HepG2 (cell line): ENCODE data around the gene SLC16A3. TPM values are rescaled to one million over a fixed set of nuclear protein-coding genes. Genes with fewer than 3 reads are reported as not detected.

Experiments
- CAMTA2 ChIP-seq: sonication (generic); formaldehyde crosslinking; IDR thresholded peaks from 2 replicates; pipeline ENCODE4 v1.4.0; 2020; ENCODE audit warnings: mild to moderate bottlenecking, missing genetic modification reagents, borderline replicate concordance
- DPF2 ChIP-seq: sonication (generic); formaldehyde crosslinking; IDR thresholded peaks from 2 replicates; pipeline ENCODE4 v1.4.0; 2020; ENCODE audit warnings: mild to moderate bottlenecking, low read depth, missing genetic modification reagents, borderline replicate concordance
- GLI4 ChIP-seq: sonication (generic); formaldehyde crosslinking; IDR thresholded peaks from 2 replicates; pipeline ENCODE4 v1.5.1; 2020; ENCODE audit warnings: missing genetic modification reagents, mild to moderate bottlenecking, moderate library complexity, borderline replicate concordance
- HMGXB4 ChIP-seq, 2 experiments: sonication (generic) in 1 of 2; formaldehyde crosslinking in 1 of 2; IDR thresholded peaks; 2 replicates each; pipeline versions ENCODE4 v1.4.0 to v1.6.1; 2018 to 2020; ENCODE audit warnings: missing genetic modification reagents in 2 of 2, borderline replicate concordance in 1 of 2, low read depth in 1 of 2, mild to moderate bottlenecking in 1 of 2, missing biosample characterization in 1 of 2
- HNRNPUL1 ChIP-seq: fragments of 200-400 bp; formaldehyde crosslinking; IDR thresholded peaks from 2 replicates; pipeline ENCODE4 v1.6.1; 2017; ENCODE audit warnings: low read depth, mild to moderate bottlenecking, low read length, moderate library complexity
- KAT8 ChIP-seq: IDR thresholded peaks from 2 replicates; pipeline ENCODE4 v1.6.1; 2016; ENCODE audit warnings: missing genetic modification reagents, missing compliant biosample characterization
- MAFG ChIP-seq: sonication (generic); formaldehyde crosslinking; IDR thresholded peaks from 2 replicates; pipeline ENCODE4 v1.5.1; 2020; ENCODE audit warnings: mild to moderate bottlenecking, missing genetic modification reagents
- PHB2 ChIP-seq: fragments of 450-650 bp; IDR thresholded peaks from 2 replicates; pipeline ENCODE4 v1.6.1; 2018; ENCODE audit not compliant: partially characterized antibody
- RCOR2 ChIP-seq: IDR thresholded peaks from 2 replicates; pipeline ENCODE4 v1.6.1; 2016; ENCODE audit warnings: missing biosample characterization, missing genetic modification reagents
- REXO4 ChIP-seq: sonication (generic); formaldehyde crosslinking; IDR thresholded peaks from 2 replicates; pipeline ENCODE4 v1.8.0; 2022; ENCODE audit warnings: missing genetic modification reagents, mild to moderate bottlenecking, borderline replicate concordance
- STAG1 ChIP-seq: sonication (generic); formaldehyde crosslinking; IDR thresholded peaks from 2 replicates; pipeline ENCODE4 v1.4.0; 2020; ENCODE audit warnings: missing genetic modification reagents
- TCF12 ChIP-seq, 2 experiments: fragments of 450-650 bp in 1 of 2; sonication (generic) in 1 of 2; formaldehyde crosslinking in 1 of 2; IDR thresholded peaks; 2 replicates each; pipeline versions ENCODE4 v1.6.1 to v1.8.0; 2017 to 2022; ENCODE audit warnings: antibody characterized with exemption in 1 of 2, mild to moderate bottlenecking in 1 of 2, missing genetic modification reagents in 1 of 2, moderate library complexity in 1 of 2
- UBTF ChIP-seq: sonication (generic); formaldehyde crosslinking; IDR thresholded peaks from 2 replicates; pipeline ENCODE4 v1.4.0; 2020; ENCODE audit warnings: mild to moderate bottlenecking, missing genetic modification reagents
- ZFP82 ChIP-seq: sonication (generic); formaldehyde crosslinking; IDR thresholded peaks from 2 replicates; pipeline ENCODE4 v1.5.1; 2020; ENCODE audit warnings: mild to moderate bottlenecking, missing genetic modification reagents, borderline replicate concordance
- ZNF382 ChIP-seq: sonication (generic); formaldehyde crosslinking; IDR thresholded peaks from 2 replicates; pipeline ENCODE4 v1.5.0; 2020; ENCODE audit warnings: missing genetic modification reagents, mild to moderate bottlenecking, borderline replicate concordance
- ZNF598 ChIP-seq: sonication (generic); formaldehyde crosslinking; IDR thresholded peaks from 2 replicates; pipeline ENCODE4 v1.5.1; 2020; ENCODE audit warnings: mild to moderate bottlenecking, missing genetic modification reagents, borderline replicate concordance
- ZNF883 ChIP-seq: sonication (generic); formaldehyde crosslinking; IDR thresholded peaks from 2 replicates; pipeline ENCODE4 v1.5.1; 2020; ENCODE audit warnings: mild to moderate bottlenecking, missing genetic modification reagents; ENCODE audit errors: not compliant biosample characterization
- ZSCAN31 ChIP-seq: sonication (generic); formaldehyde crosslinking; IDR thresholded peaks from 2 replicates; pipeline ENCODE4 v1.5.0; 2020; ENCODE audit warnings: low read depth, mild to moderate bottlenecking, missing genetic modification reagents
- polyA plus RNA-seq, 8 experiments: library from polyadenylated mRNA; depleted of rRNA in 3 of 8; stranded (reverse) in 7 of 8; unstranded in 1 of 8; fragments of >200 nt; fragmentation: Illumina TruSeq in 4 of 8; extraction: Trizol in 4 of 8; gene quantifications; 2 replicates each; pipeline versions ENCODE4 v1.2.1 to v1.2.3, GENCODE V29; 2011 to 2016; ENCODE audit warnings: low read depth in 4 of 8, missing spikeins in 1 of 8, mixed read lengths in 1 of 8; ENCODE audit not compliant: insufficient read depth in 1 of 8
- total RNA-seq, 5 experiments: library from RNA; depleted of rRNA; stranded (reverse); fragments of >200 nt; fragmentation: Illumina TruSeq; extraction: Trizol; gene quantifications; 2 replicates each; pipeline ENCODE4 v1.2.3, GENCODE V29; 2016; ENCODE audit warnings: low read depth in 1 of 5

The SLC16A3 gene
- total and polyA plus RNA-seq, 2 of the 13 experiments (the other 11 are each of a cell fraction or from before 2014, with no cell fraction given), result 242 to 349 TPM

GRCh38 chr17:82242977-82243647, 14.3 kb downstream of the SLC16A3 start (continued):
- TF ChIP-seq CAMTA2, result no peak; the same call in 1 of the 2 replicates
- no peak for TF ChIP-seq RCOR2 (CRISPR knock-in tag)
- TF ChIP-seq MAFG, result no peak
- TF ChIP-seq TCF12 (IDR thresholded peaks at IDR 0.05), result no peak
- 0 out of 2 replicates have a peak, but pooled peaks have one; percentile 41 for TF ChIP-seq TCF12 (CRISPR knock-in tag; IDR thresholded peaks at IDR 0.05)
- no peak for TF ChIP-seq REXO4 (CRISPR knock-in tag)
- no peak; the same call in 1 of the 2 replicates for TF ChIP-seq ZSCAN31 (CRISPR knock-in tag)
- no peak for TF ChIP-seq ZFP82 (CRISPR knock-in tag)
- TF ChIP-seq ZNF883 (CRISPR knock-in tag), result no peak
- TF ChIP-seq ZNF382 (CRISPR knock-in tag), result no peak
- TF ChIP-seq ZNF598 (CRISPR knock-in tag), result no peak
- TF ChIP-seq UBTF, result no peak; the same call in 1 of the 2 replicates
- TF ChIP-seq STAG1 (CRISPR knock-in tag), result peak; percentile 20; the same call in 1 of the 2 replicates
- TF ChIP-seq HNRNPUL1, result no peak
- TF ChIP-seq KAT8 (CRISPR knock-in tag), result no peak
- peak in 1 of 2 experiments; percentile 59; a peak in 1 of 4 replicates for TF ChIP-seq HMGXB4 (CRISPR knock-in tag; IDR thresholded peaks at IDR 0.05; ENCODE audit: borderline replicate concordance in 1 of 2, low read depth in 1 of 2)
- TF ChIP-seq PHB2, result no peak
- TF ChIP-seq DPF2, result peak; percentile 21; the same call in 1 of the 2 replicates
- TF ChIP-seq GLI4 (CRISPR knock-in tag), result no peak
